Dermis microvascular lymphatic vessel endothelial cell (primary cell): ENCODE data around the gene PRDM8. TPM values are rescaled to one million over a fixed set of nuclear protein-coding genes. Genes with fewer than 3 reads are reported as not detected.

Experiments used
- DNase-seq, 2 donors: peaks; one replicate each; pipeline versions ENCODE4 v3.0.0 to v3.0.0-alpha.2; 2010; ENCODE audit warnings: low read depth in 2 of 2
- total RNA-seq: library from RNA; depleted of rRNA; stranded (reverse); fragments of >200 nt; gene quantifications from 2 replicates; pipeline ENCODE4 v1.2.1, GENCODE V29; 2014

PRDM8 gene
- total RNA-seq, 1 donor from 2014 or later = 0.90 TPM

GRCh38 chr4:80183250-80184052 lies 13.9 kb upstream of the PRDM8 start:
- DNase-seq = peak in 1 of 2 donors; percentile 20

GRCh38 chr4:80184053-80184824 lies 13.1 kb upstream of the PRDM8 start:
- peak in 1 of 2 donors; percentile 76 for DNase-seq

GRCh38 chr4:80184825-80185756 lies 12.2 kb upstream of the PRDM8 start:
- DNase-seq = no peak

- DNase-seq = no peak
These were observed 11.3 kb upstream of the PRDM8 start for GRCh38 chr4:80185787-80186548.

- DNase-seq = no peak
These were observed 10.6 kb upstream of the PRDM8 start for GRCh38 chr4:80186676-80187075.

- no peak for DNase-seq
These were observed 9.6 kb upstream of the PRDM8 start for GRCh38 chr4:80187677-80188076.

- no peak for DNase-seq
These were observed 8.9 kb upstream of the PRDM8 start for GRCh38 chr4:80188457-80188800.

- DNase-seq = no peak
These were observed 8.4 kb upstream of the PRDM8 start for GRCh38 chr4:80188801-80189458.

- DNase-seq = no peak
These were observed 7.7 kb upstream of the PRDM8 start for GRCh38 chr4:80189581-80189955.

- DNase-seq = no peak
These were observed 7.2 kb upstream of the PRDM8 start for GRCh38 chr4:80189956-80190677.

GRCh38 chr4:80192252-80192866 lies 4.9 kb upstream of the PRDM8 start:
- DNase-seq = no peak

- DNase-seq = no peak
These were observed 4.4 kb upstream of the PRDM8 start for GRCh38 chr4:80192937-80193336.

- DNase-seq = no peak
These were observed 1.7 kb upstream of the PRDM8 start for GRCh38 chr4:80195441-80196140.

GRCh38 chr4:80196259-80196921 lies 913 bp upstream of the PRDM8 start:
- DNase-seq = no peak

- DNase-seq = peak in 1 of 2 donors; percentile 43
These were observed 518 bp downstream of the PRDM8 start for GRCh38 chr4:80197601-80198440.

GRCh38 chr4:80198441-80198837 lies 1.1 kb downstream of the PRDM8 start:
- DNase-seq = no peak

GRCh38 chr4:80199004-80199560 lies 1.8 kb downstream of the PRDM8 start:
- DNase-seq = no peak
